ENCODE measurements around the gene LRRN3. TPM values are rescaled to one million over a fixed set of nuclear protein-coding genes. Genes with fewer than 3 reads are reported as not detected.

LRRN3 gene
- total RNA-seq, 1 donor from 2014 or later: 0.13 TPM

GRCh38 chr7:111162692-111163091 is 71.8 kb downstream of the LRRN3 start:
- no peak for DNase-seq (ENCODE audit: low read depth in 2 of 2)

- DNase-seq (ENCODE audit: low read depth in 2 of 2): no peak
Observed at GRCh38 chr7:111164442-111164841, 73.5 kb downstream of the LRRN3 start.

- peak; percentile 3 to 29 for DNase-seq (ENCODE audit: low read depth in 2 of 2)
Observed at GRCh38 chr7:111168182-111168581, 77.3 kb downstream of the LRRN3 start.

GRCh38 chr7:111172564-111173257 is 81.8 kb downstream of the LRRN3 start:
- no peak for DNase-seq (ENCODE audit: low read depth in 2 of 2)

GRCh38 chr7:111173528-111173927 is 82.6 kb downstream of the LRRN3 start:
- no peak for DNase-seq (ENCODE audit: low read depth in 2 of 2)

GRCh38 chr7:111173990-111174389 is 83.1 kb downstream of the LRRN3 start:
- DNase-seq (ENCODE audit: low read depth in 2 of 2): no peak

GRCh38 chr7:111174510-111174909 is 83.6 kb downstream of the LRRN3 start:
- no peak for DNase-seq (ENCODE audit: low read depth in 2 of 2)
